ENCODE data around the gene ATP5MC2.
"Not testable (repeated sequence)": the region's sequence is repeated elsewhere in the genome, so short reads cannot be mapped to it uniquely, and the experiment has no call there.

The ATP5MC2 gene

GRCh38 chr12:53675701-53676607 lies at the start of gene ATP5MC2:
Gene ATP5MC2, minus strand, starts transcription at chr12:53676083. Its CDS starts 3,469 bp downstream, at chr12:53672614.
- DNase-seq: peak; percentile 98

DNA sequence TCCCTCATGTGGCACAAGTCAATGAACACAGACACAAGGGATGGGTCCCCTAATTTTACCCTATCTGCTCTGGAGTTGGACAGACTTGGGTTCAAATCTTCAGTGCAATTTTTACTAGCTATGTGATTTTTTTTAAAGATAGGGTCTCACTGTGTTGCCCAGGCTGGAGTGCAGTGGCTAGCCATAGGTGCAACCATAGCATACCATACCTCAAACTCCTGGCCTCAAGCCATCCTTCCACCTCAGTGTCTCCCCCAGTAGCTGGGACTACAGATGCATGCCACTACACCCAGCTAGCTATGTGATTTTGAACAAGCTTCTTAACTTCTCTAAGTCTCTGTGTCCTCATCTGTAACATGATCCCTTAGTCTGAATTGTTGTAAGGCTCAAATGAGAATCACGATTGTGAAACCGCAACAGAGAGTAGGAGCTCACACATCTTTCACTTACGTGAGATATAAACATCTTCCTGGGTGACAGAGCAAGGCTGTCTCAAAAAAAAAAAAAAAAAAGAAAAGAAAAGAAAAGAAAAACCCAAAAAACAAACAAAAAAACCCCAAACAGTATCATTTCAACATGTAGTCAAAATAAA lies 46.7 kb upstream of the ATP5MC2 start:
- no peak for DNase-seq

DNA sequence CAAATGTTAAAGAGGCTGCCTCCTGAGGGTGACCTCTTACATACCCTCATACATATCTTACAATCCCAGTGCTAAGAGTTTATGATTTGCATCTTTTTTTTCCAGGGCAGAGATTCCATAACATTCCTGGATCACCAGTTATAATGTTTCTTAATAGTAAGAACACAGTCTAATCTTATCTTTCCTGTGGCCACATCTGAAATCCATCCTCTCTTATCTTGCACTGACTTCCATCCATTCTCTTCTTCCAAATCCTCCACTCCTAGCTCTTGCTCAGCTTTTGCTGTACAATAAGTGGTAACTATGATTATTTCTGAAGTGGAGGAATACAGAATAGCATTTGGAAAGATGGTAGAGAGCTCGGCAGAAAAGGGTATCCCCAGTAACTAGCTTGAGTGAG lies 45.1 kb upstream of the ATP5MC2 start:
- DNase-seq: no peak

DNA sequence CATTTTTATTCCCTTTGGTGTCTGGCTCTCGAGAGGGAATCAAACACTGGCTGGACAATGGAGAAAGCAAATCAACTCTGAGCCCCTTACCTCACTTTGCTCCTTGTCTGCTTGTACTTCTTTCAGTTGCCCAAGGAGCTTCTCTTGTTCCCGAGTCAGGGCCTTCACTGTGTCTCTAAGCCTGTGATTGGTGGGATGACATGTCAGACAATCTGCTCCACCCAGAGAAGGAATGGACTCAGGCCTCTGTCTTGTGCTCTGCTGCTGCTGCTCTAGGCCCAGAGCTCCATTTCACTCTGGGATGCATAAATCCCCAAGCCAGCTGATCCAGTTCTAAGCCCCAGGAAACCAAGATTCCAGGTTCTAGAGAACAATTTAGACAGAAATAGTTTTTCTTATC lies 43.8 kb upstream of the ATP5MC2 start:
- no peak for DNase-seq

DNA sequence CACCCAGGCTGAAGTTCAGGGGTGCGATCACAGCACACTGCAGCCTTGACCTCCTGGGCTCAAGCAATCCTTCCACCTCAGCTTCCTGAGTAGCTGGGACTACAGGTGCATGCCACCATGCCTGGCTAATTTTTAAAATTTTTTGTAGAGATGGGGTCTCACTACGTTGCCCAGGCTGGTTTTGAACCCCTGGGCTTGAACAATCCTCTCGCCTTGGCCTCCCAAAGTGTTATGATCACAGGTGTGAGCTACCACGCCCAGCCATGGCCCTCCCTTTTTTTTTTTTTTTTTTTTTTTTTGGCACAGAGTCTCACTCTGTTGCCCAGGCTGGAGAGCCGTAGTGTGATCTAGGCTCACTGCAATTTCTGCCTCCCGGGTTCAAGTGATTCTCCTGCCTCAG lies 42.7 kb upstream of the ATP5MC2 start:
- DNase-seq: not testable (repeated sequence)

DNA sequence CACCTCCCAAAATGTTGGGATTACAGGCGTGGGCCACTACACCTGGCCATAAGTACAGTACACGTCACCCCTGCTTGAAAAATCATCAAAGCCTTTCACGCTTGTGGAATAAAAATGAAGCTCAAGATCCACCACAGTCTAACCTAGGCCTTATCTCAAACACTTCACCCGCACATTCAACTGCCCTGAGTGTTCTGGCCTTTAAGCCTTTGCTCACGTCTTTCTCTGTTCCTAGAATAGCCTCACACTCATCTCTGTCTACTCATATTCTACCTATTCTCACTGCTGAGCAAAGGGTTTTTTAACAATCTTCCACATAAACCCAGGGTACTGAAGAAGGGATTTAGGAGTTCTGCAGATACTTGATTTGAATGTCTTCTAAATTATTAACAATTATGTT lies 41.4 kb upstream of the ATP5MC2 start:
- DNase-seq: no peak

DNA sequence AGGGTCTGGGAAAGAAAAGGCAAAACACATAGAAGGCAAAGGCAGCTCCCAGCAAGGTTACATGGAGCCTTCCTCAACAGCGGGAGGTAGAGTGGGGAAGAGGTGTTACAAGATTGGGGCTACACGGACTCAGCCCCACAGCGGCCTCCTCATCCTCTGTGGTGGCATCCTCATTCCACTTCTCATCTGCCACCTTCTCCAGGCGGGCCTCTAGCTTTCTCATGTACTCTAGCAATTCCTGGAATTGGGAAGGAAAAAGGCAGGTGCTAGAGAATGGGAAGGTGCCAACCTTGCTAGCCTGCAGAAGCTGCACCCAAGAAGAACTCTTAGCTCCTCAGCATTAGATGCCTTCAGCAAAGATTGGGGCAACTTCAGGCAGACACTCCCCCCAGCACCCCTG lies 38.1 kb upstream of the ATP5MC2 start:
- DNase-seq: no peak

DNA sequence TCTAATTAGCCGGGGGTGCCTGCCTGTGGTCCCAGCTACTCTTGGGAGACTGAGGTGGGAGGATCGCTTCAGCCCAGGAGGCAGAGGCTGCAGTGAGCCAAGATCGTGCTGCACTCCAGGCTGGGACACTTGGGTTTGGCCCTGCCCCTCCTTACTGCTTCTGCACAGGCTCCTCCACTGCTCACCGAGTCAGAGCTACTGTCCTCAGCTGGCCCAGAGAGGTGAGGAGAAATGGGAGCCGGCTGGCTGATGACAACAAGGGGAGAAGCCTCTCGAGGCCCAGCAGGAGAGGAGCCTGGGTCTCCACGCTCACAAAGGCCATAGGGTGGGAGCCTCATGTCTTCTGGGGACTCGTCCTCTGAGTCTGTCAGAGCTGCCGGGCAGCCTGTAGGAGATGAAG lies 37.6 kb upstream of the ATP5MC2 start:
- no peak for DNase-seq

DNA sequence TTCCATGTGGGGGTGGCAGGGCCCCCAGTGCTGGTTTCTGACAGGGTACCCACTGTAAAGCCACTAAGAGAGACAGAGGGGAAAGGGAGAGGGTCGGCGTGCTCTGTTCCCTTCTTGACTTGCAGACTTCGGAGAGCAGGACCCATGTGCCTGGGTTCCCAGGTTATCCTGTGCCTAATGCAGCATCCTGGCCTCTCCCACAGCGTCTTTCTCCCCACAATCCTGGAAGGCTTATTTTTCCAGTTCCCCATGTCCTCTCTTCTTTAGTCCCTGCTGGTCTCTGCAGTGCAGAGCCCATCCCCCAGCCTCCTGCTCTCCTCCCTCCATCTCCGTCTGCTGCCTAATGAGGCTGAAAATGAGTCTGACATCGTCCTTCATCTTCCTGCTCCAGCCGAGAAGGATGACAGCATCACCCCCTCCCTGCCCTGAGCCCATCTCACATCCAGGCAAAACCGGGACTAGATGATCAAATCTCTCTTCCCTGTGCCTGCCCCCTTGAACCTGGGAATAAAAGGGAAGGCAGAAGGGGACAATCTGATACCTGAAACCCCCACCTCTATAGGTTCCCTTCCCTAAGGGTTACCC lies 36.3 kb upstream of the ATP5MC2 start:
- no peak for DNase-seq

DNA sequence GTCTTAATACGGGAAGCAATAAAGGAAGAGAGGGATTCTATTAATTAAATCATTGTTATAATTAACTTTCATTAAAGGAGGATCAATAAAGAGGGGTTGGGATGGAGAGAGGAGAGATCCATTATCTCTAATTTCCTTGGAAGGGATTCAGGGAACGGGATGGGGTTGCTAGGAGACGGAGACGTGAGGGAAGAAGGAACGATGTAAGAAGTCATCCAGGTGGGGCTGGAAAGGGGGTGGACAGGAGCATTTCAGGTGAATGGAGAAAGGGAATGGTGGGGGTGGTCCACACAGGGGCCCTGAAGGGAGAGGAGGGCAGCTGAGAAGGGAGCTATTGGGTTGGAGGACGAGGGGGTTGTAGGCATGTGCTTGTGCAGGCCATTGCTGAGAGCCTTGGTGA lies 34.2 kb upstream of the ATP5MC2 start:
- no peak for DNase-seq

DNA sequence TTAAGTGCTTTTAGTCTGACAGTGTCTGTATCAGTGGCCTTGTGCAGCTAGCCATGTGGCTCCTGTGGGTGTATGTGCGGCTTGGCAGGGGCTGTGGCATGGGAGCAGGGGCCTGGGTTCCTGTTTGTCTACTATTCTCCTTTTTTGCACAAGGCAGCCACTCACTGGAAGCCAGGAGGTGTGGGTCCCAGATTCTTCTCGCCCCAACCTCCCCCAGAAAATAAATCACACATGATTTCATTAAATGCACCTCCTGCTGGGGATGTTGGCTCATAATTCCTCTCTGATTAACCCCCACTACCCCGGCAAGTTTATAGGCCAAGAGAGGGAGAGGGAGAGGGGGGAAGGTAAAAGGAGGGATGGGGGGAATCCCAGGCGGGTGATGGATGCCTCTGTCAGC lies 33.8 kb upstream of the ATP5MC2 start:
- no peak for DNase-seq

DNA sequence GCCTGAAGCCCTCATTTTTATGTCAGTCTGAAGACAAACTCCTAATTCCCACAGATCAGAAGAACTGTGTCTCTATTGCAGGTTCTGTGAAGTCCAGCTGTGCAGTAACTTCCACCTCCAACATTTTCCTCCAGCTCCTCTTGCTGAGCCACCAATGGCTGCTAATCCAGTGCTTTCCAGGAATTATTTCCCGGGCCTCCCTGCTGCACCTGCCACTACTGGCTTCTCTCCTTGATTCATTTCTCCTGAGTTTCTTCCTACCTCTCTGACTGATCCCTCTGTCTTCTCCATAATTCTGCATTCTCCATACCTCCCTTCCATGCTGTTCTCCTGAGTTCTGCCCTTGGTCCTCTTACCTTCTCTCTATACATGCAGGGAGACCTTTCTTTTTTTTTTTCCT lies 30.2 kb upstream of the ATP5MC2 start:
- no peak for DNase-seq

- DNase-seq: no peak
These were observed 27.9 kb upstream of the ATP5MC2 start for GRCh38 chr12:53703756-53704155.

DNA sequence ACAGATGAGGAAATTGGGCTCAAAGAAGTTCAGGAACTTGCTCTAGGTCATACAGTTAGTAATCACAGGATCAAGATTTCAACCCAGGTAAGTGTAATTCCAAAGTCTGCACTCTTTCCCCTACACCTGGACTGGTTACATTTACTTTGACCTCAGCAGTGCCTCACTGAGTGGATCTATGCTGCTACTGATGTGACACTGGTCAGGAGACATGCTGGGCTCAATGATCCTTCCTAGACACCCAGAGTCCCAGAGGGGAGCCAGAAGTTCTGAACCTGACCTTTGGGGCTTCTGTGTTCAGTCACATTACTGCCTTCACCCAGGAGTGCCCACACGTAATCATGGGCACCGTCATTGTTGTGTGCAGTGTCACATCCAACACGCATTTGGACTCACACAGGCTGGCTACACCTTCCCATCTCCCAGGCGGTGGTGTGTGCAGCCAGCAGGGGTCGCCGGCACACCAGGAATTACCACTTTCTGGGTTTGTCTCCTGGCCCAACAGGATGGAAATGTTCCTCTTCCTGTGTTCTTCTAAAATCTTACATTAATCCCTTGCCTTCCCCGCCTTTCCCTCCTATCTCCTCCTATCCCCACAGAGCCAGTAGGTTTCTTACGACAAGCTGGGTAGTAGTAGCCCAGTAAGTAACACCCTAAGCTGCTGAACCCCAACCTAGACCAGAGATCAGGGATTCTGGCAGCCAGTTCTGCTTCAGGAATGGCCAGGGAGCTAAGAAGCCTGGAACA lies 25.8 kb upstream of the ATP5MC2 start:
- peak; percentile 69 to 78 for DNase-seq

GRCh38 chr12:53700567-53700966 lies 24.7 kb upstream of the ATP5MC2 start:
- no peak for DNase-seq

GRCh38 chr12:53699678-53700025 lies 23.8 kb upstream of the ATP5MC2 start:
- no peak for DNase-seq

DNA sequence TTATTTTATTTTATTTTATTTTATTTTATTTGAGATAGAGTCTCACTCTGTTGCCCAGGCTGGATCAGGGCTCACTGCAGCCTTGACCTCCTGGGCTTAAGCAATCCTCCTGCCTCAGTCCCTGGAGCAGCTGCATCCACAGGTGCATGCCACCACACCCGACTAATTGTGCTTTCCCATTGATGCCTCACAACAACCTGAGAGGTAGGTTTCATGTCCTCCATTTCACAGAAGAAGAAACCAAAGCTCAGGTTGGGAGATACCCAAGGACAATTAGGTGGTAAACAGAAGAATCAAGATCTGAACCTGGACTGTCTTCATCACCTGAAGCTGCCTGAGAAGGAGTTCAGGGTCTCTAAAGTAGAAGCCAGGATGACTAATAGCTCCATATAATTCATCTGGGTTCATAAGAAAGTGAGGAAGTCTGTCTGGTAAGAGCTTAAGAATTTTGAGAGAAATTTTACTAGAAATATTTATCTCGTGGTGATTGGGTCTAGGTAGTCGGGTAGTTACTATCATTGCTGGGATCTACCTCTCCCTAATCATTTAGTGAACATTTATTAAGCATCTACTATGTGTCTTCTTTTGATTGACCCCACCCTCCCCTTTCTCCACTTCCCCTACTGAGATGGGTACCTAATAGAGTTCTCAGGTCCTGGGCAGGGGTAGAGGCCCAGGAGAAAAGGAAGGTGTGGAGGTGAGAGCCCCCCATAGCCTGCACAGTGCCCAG lies 23.2 kb upstream of the ATP5MC2 start:
- no peak for DNase-seq

DNA sequence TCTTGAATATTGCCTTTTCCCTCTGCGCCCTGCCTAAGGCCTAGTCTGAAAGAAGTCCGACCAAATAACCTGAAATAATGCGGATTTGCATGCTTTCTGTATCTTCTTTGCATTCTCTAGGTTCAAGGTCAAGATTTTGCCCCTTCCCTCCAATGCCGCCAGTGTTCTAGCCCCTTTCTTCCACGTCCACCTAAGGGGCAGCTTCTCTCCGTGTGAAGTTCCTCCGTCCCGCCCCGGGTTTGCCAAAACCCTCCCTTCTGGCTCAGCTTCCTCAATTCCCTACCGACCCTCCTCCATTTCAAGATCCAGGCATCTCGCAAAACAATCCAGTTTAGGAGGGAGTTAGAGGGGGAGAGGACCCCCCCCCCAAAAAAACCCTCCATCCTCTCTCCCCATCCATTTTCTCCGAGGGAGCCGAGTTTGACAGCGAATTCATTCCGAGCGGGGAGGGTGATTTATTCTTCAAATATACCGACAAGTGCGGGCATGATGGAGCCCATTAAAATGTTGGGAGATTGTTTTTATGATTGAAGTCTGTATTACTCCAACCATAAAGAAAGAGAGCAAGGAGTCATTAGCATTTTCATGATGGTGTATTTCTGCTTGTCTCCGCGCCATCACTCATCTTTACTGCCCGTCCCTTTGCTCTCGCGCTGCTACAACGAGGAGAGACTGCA lies 20.9 kb upstream of the ATP5MC2 start:
- no peak for DNase-seq

DNA sequence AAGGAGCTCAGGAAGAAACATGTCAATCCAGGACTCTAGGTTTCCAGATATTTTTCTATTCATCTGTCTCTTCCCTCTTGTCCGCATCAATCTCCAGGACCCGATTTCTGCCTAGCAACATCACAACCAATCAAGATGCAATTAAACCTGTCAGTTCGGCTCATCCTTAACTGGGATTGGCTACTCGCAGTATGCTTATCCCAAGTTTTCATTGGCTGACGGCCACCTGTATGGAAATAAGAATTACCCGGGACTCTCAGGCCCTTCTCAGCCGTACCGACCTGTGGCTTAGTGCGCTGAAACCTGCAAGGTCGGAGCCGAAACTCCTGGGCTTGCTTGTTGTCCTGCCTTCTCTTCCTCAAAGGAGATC lies 20.4 kb upstream of the ATP5MC2 start:
- peak in 1 of 2 donors; percentile 32 for DNase-seq

GRCh38 chr12:53695152-53696145 lies 19.6 kb upstream of the ATP5MC2 start:
- peak in 1 of 2 donors; percentile 31 for DNase-seq

DNA sequence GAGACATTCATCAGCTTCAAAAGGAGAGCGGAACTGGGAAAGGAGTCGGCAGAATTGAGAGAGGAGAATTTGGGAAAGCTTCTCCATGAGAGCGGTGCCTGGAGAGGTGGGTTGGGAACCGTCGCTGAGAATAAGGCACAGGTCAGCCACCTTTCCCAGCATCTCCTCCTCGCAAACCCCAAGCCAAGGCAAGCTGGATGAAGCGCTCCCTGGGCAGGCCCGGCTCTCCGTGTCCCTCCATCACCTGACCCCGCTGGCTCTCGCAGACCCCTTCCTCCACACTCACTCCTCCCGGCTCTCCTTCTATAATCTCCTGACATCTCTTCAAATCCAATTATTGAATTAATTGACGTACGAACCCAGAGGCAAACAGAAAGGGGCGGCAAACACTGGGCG lies 18.9 kb upstream of the ATP5MC2 start:
- DNase-seq: no peak
